OCI-LY7 (cell line): ENCODE results near the gene SLC41A1. TPM values are rescaled to one million over a fixed set of nuclear protein-coding genes. Genes with fewer than 3 reads are reported as not detected.

Experiments used
- BruUV-seq: library from RNA; stranded (reverse); fragments of 400-500 nt; replicated peaks from 2 replicates; lab custom pipeline; 2021; lab: Mats Ljungman, UMichigan
- CTCF ChIA-PET: fragments of 300-600 bp; sonication (Branson Sonifier 250); formaldehyde crosslinking; loops from one replicate; lab custom pipeline; 2022; ENCODE audit warnings: antibody characterized with exemption; ENCODE audit not compliant: unreplicated experiment; lab: Charles Lee
- POLR2A ChIA-PET: fragments of 300-600 bp; sonication (Branson Sonifier 250); formaldehyde crosslinking; loops from one replicate; lab custom pipeline; 2022; ENCODE audit warnings: antibody characterized with exemption; lab: Charles Lee
- DNase-seq: peaks from one replicate; pipeline ENCODE4 v3.0.0-alpha.2; 2015; ENCODE audit warnings: low spot score
- H2AFZ ChIP-seq: fragments of 200-600 bp; sonication (generic), shearing (Covaris generic); 2 replicates; pipeline ENCODE4 v1.6.1; 2014; ENCODE audit warnings: mild to moderate bottlenecking, antibody characterized with exemption, low read length, moderate library complexity
- H3K27ac ChIP-seq: fragments of 200-600 bp; sonication (generic); 2 replicates; pipeline ENCODE4 v1.5.1; 2014; ENCODE audit warnings: mixed run types, low read depth, mild to moderate bottlenecking, moderate library complexity, low read length, inconsistent platforms; ENCODE audit not compliant: poor library complexity, severe bottlenecking
- H3K36me3 ChIP-seq: fragments of 200-600 bp; sonication (generic); 2 replicates; pipeline ENCODE4 v1.6.1; 2014; ENCODE audit warnings: mild to moderate bottlenecking, antibody characterized with exemption, low read length, moderate library complexity, mixed read lengths; ENCODE audit not compliant: insufficient read depth
- H3K4me1 ChIP-seq: fragments of 200-600 bp; sonication (generic); 2 replicates; pipeline ENCODE4 v1.5.1; 2014; ENCODE audit warnings: mild to moderate bottlenecking, low read length; ENCODE audit not compliant: insufficient read depth, poor library complexity, severe bottlenecking
- H3K4me2 ChIP-seq: fragments of 200-600 bp; sonication (generic); 2 replicates; pipeline ENCODE4 v1.6.1; 2014; ENCODE audit warnings: mild to moderate bottlenecking, low read length
- H3K4me3 ChIP-seq: fragments of 200-600 bp; sonication (generic); 2 replicates; pipeline ENCODE4 v1.5.1; 2014; ENCODE audit warnings: mild to moderate bottlenecking, low read depth, low read length; ENCODE audit not compliant: poor library complexity, severe bottlenecking
- H3K79me2 ChIP-seq: fragments of 200-600 bp; sonication (generic); 2 replicates; pipeline ENCODE4 v1.6.1; 2016; ENCODE audit warnings: low read depth, mild to moderate bottlenecking, low read length, moderate library complexity, mixed read lengths; ENCODE audit not compliant: insufficient read depth
- H3K9me2 ChIP-seq: fragments of 200-600 bp; sonication (generic); 2 replicates; pipeline ENCODE4 v1.6.1; 2016; ENCODE audit warnings: mild to moderate bottlenecking, low read length, mixed read lengths; ENCODE audit not compliant: insufficient read depth
- H3K9me3 ChIP-seq: fragments of 200-600 bp; sonication (generic); 2 replicates; pipeline ENCODE4 v1.6.1; 2014; ENCODE audit warnings: mild to moderate bottlenecking, mixed run types, low read length, mixed read lengths
- H4K20me1 ChIP-seq: fragments of 200-600 bp; sonication (generic); 2 replicates; pipeline ENCODE4 v1.6.1; 2014; ENCODE audit warnings: mild to moderate bottlenecking, antibody characterized with exemption, low read length, moderate library complexity, mixed read lengths; ENCODE audit not compliant: insufficient read depth
- EZH2phosphoT487 ChIP-seq: fragments of 200-600 bp; sonication (generic); IDR thresholded peaks from 2 replicates; pipeline ENCODE4 v1.6.1; 2018; ENCODE audit warnings: low read depth, borderline replicate concordance, mild to moderate bottlenecking, mixed run types, antibody characterized with exemption, low read length, moderate library complexity, mixed read lengths
- intact Hi-C: fragments of 100-400 bp; cut with micrococcal nuclease; formaldehyde crosslinking; loops from one replicate; pipeline ENCODE4 v1.10.0; 2022; ENCODE audit not compliant: unreplicated experiment
- total RNA-seq, 2 experiments: library from RNA; depleted of rRNA in 1 of 2; stranded (reverse); fragments of >200 nt in 1 of 2; shearing (Covaris generic) in 1 of 2; gene quantifications; 2 replicates each; pipeline ENCODE4 v1.2.3, GENCODE V29; 2014 to 2022
- TF ChIP-seq, protein P1 (sequence below): fragments of 200-600 bp; sonication (generic); conservative IDR thresholded peaks from 2 replicates; pipeline ENCODE4 v1.5.1; 2014; ENCODE audit warnings: mild to moderate bottlenecking, antibody characterized with exemption, low read length, moderate library complexity, mixed read lengths

The SLC41A1 gene
- total RNA-seq, 2 experiments from 2014 or later = 3.2 to 8.2 TPM

DNA sequence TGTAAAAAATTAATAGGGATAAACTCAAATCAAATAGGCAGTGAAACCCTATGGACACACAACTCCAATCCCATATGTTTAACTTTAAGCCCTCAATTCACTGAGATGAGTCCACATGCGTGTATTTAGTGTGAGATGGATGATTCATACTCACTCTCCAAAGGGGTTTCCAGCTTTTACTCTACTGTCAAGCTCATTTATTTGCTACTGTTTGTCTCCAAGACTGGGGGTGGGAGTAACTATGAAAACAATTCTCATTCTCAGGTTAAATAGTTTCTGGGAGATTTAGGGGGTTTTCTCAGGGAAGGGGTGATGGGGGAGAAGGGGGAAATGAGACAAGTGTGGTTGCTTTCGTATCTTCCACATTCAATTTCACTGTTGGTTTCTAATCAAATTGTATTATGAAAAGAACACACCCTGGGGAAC lies 40.4 kb downstream of the SLC41A1 start:
- intact Hi-C loops = no loop called here
- CTCF ChIA-PET = no interaction called here

DNA sequence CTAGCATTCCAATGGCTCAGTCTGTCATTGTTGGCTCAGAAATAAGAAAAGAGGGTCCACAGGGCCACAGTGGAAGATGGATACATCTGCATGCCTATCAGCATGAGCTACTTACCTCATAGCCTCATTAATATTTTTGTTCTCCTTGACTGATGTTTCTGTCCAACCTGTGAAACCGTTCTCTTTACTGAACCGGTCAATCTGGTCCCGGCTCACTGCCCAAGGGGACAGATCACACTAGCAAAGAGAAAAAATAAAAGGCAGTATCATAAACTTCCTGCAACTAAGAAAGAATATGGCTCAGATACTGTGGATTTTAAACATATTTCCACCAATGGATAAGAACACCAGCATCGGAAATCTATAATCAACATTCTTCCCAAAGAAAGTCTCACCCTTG lies 42.4 kb downstream of the SLC41A1 start:
- Histone ChIP-seq H3K9me3 (no peaks in the 10 kb centered on the region), H3K36me3 (no peaks in the 10 kb centered on the region), H2AFZ (no peak overlapping the region), H3K27ac (no peak overlapping the region), H3K79me2 (no peaks in the 10 kb centered on the region), H4K20me1 (no peaks in the 10 kb centered on the region), H3K4me2 (no peak overlapping the region), H3K9me2 (no peaks in the 10 kb centered on the region), H3K4me1 (peaks cover 16% of the 10 kb centered on the region), H3K4me3 (no peak overlapping the region)
- TF ChIP-seq, protein P1, sequence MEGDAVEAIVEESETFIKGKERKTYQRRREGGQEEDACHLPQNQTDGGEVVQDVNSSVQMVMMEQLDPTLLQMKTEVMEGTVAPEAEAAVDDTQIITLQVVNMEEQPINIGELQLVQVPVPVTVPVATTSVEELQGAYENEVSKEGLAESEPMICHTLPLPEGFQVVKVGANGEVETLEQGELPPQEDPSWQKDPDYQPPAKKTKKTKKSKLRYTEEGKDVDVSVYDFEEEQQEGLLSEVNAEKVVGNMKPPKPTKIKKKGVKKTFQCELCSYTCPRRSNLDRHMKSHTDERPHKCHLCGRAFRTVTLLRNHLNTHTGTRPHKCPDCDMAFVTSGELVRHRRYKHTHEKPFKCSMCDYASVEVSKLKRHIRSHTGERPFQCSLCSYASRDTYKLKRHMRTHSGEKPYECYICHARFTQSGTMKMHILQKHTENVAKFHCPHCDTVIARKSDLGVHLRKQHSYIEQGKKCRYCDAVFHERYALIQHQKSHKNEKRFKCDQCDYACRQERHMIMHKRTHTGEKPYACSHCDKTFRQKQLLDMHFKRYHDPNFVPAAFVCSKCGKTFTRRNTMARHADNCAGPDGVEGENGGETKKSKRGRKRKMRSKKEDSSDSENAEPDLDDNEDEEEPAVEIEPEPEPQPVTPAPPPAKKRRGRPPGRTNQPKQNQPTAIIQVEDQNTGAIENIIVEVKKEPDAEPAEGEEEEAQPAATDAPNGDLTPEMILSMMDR = no peak
- TF ChIP-seq EZH2phosphoT487 = no peak
- no TSS peak for BruUV-seq
- CTCF ChIA-PET = no interaction called here
- POLR2A ChIA-PET = no interaction called here
- DNase-seq = no peak
- intact Hi-C loops = no loop called here

More for the DNA sequence above, 40.4 kb downstream of the SLC41A1 start:
- Histone ChIP-seq H3K27ac (no peak overlapping the region), H3K4me3 (no peak overlapping the region), H3K4me1 (peaks cover 19% of the 10 kb centered on the region), H2AFZ (no peak overlapping the region), H3K9me3 (peaks cover 6% of the 10 kb centered on the region; the same call in 1 of the 2 replicates), H3K9me2 (no peaks in the 10 kb centered on the region), H3K4me2 (no peak overlapping the region; the same call in 1 of the 2 replicates), H3K79me2 (no peaks in the 10 kb centered on the region), H3K36me3 (no peaks in the 10 kb centered on the region), H4K20me1 (no peaks in the 10 kb centered on the region)
- DNase-seq = no peak
- TF ChIP-seq, protein P1 = no peak
- TF ChIP-seq EZH2phosphoT487 = no peak
- no TSS peak for BruUV-seq
- POLR2A ChIA-PET = interaction anchor here (0.6 to 1.2 kb wide), 3 partner anchors 9 to 943 kb away, joined by 3 to 5 read pairs (median 4); no protein-coding TSS in a partner anchor

DNA sequence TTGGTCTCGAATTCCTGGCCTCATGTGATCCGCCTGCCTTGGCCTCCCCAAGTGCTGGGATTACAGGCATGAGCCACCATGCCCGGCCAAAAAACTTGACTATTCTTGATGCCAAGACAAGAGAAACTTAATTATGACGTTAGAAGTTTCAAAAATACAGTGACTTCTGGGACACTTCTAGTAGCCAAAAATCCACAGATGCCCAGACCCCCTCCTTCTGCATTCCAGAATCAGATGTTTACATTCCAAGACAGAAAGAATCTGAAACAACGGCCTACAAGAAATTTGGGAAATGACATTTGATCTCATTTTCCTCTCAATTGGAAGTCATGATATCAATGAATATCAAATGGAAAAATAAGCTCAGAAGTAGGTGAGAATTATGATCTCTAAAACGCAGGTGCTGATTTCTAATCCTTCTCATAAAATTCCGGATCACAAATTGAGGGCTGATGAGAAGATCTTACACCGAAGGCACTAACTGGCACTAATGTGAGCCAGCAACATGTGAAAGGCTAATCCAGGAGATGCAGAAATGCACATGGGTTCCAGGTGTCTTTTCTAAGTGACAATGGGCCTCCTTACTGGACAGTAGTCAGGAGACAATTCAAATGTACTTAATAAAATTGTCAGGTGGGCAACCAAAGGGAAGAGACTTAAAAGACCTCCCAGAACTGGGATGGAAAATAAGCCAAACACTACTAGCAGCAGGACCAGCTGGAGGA lies 43.2 kb downstream of the SLC41A1 start:
- Histone ChIP-seq H2AFZ (no peak overlapping the region), H3K9me2 (no peaks in the 10 kb centered on the region), H3K9me3 (no peaks in the 10 kb centered on the region), H3K4me2 (no peak overlapping the region), H3K27ac (no peak overlapping the region), H4K20me1 (no peaks in the 10 kb centered on the region), H3K36me3 (no peaks in the 10 kb centered on the region), H3K4me3 (no peak overlapping the region), H3K79me2 (no peaks in the 10 kb centered on the region), H3K4me1 (peaks cover 14% of the 10 kb centered on the region)
- intact Hi-C loops = no loop called here
- ChIA-PET CTCF (interaction anchor here (0.5 kb wide), 1 partner anchor 1255 kb away, joined by 4 read pairs; no protein-coding TSS in a partner anchor), POLR2A (interaction anchor here (0.6 kb wide), 1 partner anchor 12 kb away, joined by 4 read pairs; no protein-coding TSS in a partner anchor)
- BruUV-seq = no TSS peak
- TF ChIP-seq, protein P1 = no peak
- TF ChIP-seq EZH2phosphoT487 = no peak
- no peak for DNase-seq
